K562 treated with DMSO at 1 percent for 4 hours (cell line): ENCODE measurements around the gene CEBPA. TPM values are rescaled to one million over a fixed set of nuclear protein-coding genes. Genes with fewer than 3 reads are reported as not detected.

Source experiments
- total RNA-seq: library from RNA; unstranded; fragments of 300-600 nt; gene quantifications from 2 replicates; pipeline ENCODE4 v1.2.3, GENCODE V29; 2022; ENCODE audit not compliant: insufficient read depth

The CEBPA gene
- 0.38 and 0.78 TPM in 2 replicates for total RNA-seq

GRCh38 chr19:33302175-33302973, at the start of gene CEBPA:
Gene CEBPA (minus strand): TSS chr19:33302534. CDS start chr19:33302414, 120 bp downstream.

Other genes starting within 250 kb of the CEBPA start
- 4.8 and 7.2 TPM in 2 replicates for gene RHPN2, start 237.6 kb downstream of the CEBPA start, total RNA-seq
- gene GPATCH1, start 221.4 kb downstream of the CEBPA start, total RNA-seq = 4.0 and 5.9 TPM in 2 replicates
- not detected in 2 replicates for gene WDR88, start 170.4 kb downstream of the CEBPA start, total RNA-seq
- not detected in 2 replicates for gene LRP3, start 108.2 kb downstream of the CEBPA start, total RNA-seq
- gene SLC7A10, start 76.7 kb downstream of the CEBPA start, total RNA-seq = not detected in 2 replicates
- gene CEBPG, start 71.2 kb upstream of the CEBPA start, total RNA-seq = 45.5 and 46.9 TPM in 2 replicates
- gene PEPD, start 219.3 kb upstream of the CEBPA start, total RNA-seq = 39.2 and 40.0 TPM in 2 replicates